AG04450 (cell line): Measurements from ENCODE around the gene YPEL1. TPM values are rescaled to one million over a fixed set of nuclear protein-coding genes. Genes with fewer than 3 reads are reported as not detected.

Experiments
- CTCF ChIA-PET: fragments of 300-600, 350-600 bp; formaldehyde crosslinking; extraction: SDS; loops from one replicate; lab custom pipeline; 2022; ENCODE audit warnings: antibody characterized with exemption, inconsistent platforms; lab: Charles Lee
- POLR2A ChIA-PET: fragments of 350-600 bp; formaldehyde crosslinking; extraction: SDS; loops from one replicate; lab custom pipeline; 2021; ENCODE audit warnings: antibody characterized with exemption, inconsistent platforms; lab: Yijun Ruan, JAX
- DNase-seq: peaks from one replicate; pipeline ENCODE4 v3.0.0-alpha.2; 2011; ENCODE audit warnings: low read depth, low spot score
- H3K27ac ChIP-seq: one replicate; pipeline ENCODE4 v1.5.1; 2012; ENCODE audit warnings: low read depth, low read length, control low read depth
- H3K27me3 ChIP-seq: one replicate; pipeline ENCODE4 v1.6.0; 2012; ENCODE audit warnings: low read length; ENCODE audit not compliant: control insufficient read depth, insufficient read depth
- H3K4me3 ChIP-seq: 2 replicates; pipeline ENCODE4 v1.5.1; 2011; ENCODE audit warnings: mild to moderate bottlenecking, low read depth, low read length, control low read depth
- H3K9me3 ChIP-seq: 2 replicates; pipeline ENCODE4 v1.5.1; 2012; ENCODE audit warnings: low read length; ENCODE audit not compliant: control insufficient read depth, insufficient read depth
- polyA plus RNA-seq: library from polyadenylated mRNA; depleted of rRNA; stranded (reverse); fragments of >200 nt; gene quantifications from 2 replicates; pipeline ENCODE4 v1.2.3, GENCODE V29; 2011
- TF ChIP-seq, protein P1 (sequence below): IDR thresholded peaks from 2 replicates; pipeline ENCODE4 v1.5.1; 2011; ENCODE audit warnings: low read depth, low read length, control low read depth, inconsistent platforms

Gene YPEL1
- polyA plus RNA-seq, 1 experiment, result 5.5 TPM

- Histone ChIP-seq H3K27ac (no peak overlapping the region), H3K27me3 (peaks cover 5% of the 10 kb centered on the region), H3K4me3 (no peak overlapping the region), H3K9me3 (no peaks in the 10 kb centered on the region)
- TF ChIP-seq, protein P1, sequence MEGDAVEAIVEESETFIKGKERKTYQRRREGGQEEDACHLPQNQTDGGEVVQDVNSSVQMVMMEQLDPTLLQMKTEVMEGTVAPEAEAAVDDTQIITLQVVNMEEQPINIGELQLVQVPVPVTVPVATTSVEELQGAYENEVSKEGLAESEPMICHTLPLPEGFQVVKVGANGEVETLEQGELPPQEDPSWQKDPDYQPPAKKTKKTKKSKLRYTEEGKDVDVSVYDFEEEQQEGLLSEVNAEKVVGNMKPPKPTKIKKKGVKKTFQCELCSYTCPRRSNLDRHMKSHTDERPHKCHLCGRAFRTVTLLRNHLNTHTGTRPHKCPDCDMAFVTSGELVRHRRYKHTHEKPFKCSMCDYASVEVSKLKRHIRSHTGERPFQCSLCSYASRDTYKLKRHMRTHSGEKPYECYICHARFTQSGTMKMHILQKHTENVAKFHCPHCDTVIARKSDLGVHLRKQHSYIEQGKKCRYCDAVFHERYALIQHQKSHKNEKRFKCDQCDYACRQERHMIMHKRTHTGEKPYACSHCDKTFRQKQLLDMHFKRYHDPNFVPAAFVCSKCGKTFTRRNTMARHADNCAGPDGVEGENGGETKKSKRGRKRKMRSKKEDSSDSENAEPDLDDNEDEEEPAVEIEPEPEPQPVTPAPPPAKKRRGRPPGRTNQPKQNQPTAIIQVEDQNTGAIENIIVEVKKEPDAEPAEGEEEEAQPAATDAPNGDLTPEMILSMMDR, result no peak
- POLR2A ChIA-PET, result no interaction called here
- CTCF ChIA-PET, result no interaction called here
- no peak for DNase-seq
Observed at GRCh38 chr22:21741790-21742189, 6.2 kb upstream of the YPEL1 start.

GRCh38 chr22:21741059-21741458 is 5.5 kb upstream of the YPEL1 start:
- no peak for DNase-seq
- no peak overlapping the region for H3K4me3 ChIP-seq
- H3K27me3 ChIP-seq, result peaks cover 5% of the 10 kb centered on the region
- no peaks in the 10 kb centered on the region; the same call in 1 of the 2 replicates for H3K9me3 ChIP-seq
- H3K27ac ChIP-seq, result no peak overlapping the region
- CTCF ChIA-PET, result no interaction called here
- POLR2A ChIA-PET, result no interaction called here
- TF ChIP-seq, protein P1, result no peak

DNA sequence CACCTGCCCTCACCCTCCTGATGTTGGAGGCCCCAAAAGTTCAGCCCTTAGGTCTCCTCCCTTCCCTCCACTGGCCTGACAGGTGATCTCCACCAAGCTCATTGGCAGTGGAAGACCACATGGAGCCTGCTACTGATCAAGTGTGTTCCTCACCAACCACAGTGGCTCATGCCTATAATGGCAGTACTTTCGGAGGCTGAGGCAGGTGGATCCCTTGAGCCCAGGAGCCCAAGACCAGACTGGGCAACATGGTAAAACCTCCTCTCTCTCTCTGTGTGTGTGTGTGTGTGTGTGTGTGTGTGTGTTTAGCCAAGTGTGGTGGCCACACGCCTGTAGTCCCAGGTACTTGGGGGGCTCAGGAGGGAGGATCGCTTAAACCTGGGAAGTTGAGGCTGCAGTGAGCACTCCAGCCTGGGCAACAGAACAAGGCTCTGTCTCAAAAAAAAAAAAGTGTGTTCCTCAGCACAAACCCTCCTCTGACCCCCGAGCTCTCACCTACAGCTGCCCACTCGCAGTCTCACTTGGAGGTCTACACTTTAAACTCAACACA is 4.3 kb upstream of the YPEL1 start:
- no peaks in the 10 kb centered on the region; the same call in 1 of the 2 replicates for H3K9me3 ChIP-seq
- peaks cover 5% of the 10 kb centered on the region for H3K27me3 ChIP-seq
- ChIA-PET CTCF (no interaction called here), POLR2A (interaction anchor here (0.7 kb wide), 1 partner anchor 38 kb away, joined by 3 read pairs; no protein-coding TSS in a partner anchor)
- H3K27ac ChIP-seq, result no peak overlapping the region
- TF ChIP-seq, protein P1, result no peak
- H3K4me3 ChIP-seq, result no peak overlapping the region
- DNase-seq, result no peak

DNA sequence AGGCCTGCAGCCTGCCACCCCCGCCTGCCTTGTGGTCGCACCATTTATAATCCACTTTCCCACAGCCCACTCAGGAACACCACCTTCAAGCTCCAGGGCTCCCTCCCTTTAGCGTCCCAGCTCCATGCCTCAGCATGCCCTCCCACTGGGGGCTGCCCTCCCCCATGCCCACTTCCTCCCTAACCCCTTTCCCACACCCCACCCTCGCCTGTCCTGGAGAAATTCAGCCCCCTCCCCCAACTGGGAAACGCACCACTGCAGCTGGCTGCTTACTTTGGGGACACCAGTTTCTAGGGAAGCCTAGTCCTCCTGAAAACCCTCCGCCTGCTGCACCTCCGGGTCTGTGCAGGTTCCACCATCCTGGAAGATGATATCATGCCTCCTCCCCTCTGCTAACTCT is 3.4 kb upstream of the YPEL1 start:
- Histone ChIP-seq H3K9me3 (no peaks in the 10 kb centered on the region; the same call in 1 of the 2 replicates), H3K27me3 (peaks cover 5% of the 10 kb centered on the region), H3K27ac (no peak overlapping the region), H3K4me3 (no peak overlapping the region)
- CTCF ChIA-PET, result no interaction called here
- no peak for DNase-seq
- TF ChIP-seq, protein P1, result no peak
- POLR2A ChIA-PET, result no interaction called here

GRCh38 chr22:21738081-21738480 is 2.5 kb upstream of the YPEL1 start:
- CTCF ChIA-PET, result no interaction called here

More at GRCh38 chr22:21738081-21738480, 2.5 kb upstream of the YPEL1 start:
- Histone ChIP-seq H3K27me3 (peaks cover 5% of the 10 kb centered on the region), H3K27ac (no peak overlapping the region), H3K9me3 (no peaks in the 10 kb centered on the region; the same call in 1 of the 2 replicates), H3K4me3 (no peak overlapping the region)
- POLR2A ChIA-PET, result interaction anchor here (0.8 kb wide), 1 partner anchor 28 kb away, joined by 3 read pairs; no protein-coding TSS in a partner anchor
- DNase-seq, result no peak
- TF ChIP-seq, protein P1, result no peak
